Tongue (tissue), 2 donors: Measurements from ENCODE around the gene GINS2. TPM values are rescaled to one million over a fixed set of nuclear protein-coding genes. Genes with fewer than 3 reads are reported as not detected.

Experiments used
- DNase-seq: peaks from one replicate; pipeline ENCODE4 v3.0.0-alpha.2; 2015
- total RNA-seq: library from RNA; depleted of rRNA; stranded (reverse); fragments of >200 nt; gene quantifications from one replicate; pipeline ENCODE4 v1.2.3, GENCODE V29; 2014

GINS2 gene
- total RNA-seq, 1 donor from 2014 or later, result 4.6 TPM

DNA sequence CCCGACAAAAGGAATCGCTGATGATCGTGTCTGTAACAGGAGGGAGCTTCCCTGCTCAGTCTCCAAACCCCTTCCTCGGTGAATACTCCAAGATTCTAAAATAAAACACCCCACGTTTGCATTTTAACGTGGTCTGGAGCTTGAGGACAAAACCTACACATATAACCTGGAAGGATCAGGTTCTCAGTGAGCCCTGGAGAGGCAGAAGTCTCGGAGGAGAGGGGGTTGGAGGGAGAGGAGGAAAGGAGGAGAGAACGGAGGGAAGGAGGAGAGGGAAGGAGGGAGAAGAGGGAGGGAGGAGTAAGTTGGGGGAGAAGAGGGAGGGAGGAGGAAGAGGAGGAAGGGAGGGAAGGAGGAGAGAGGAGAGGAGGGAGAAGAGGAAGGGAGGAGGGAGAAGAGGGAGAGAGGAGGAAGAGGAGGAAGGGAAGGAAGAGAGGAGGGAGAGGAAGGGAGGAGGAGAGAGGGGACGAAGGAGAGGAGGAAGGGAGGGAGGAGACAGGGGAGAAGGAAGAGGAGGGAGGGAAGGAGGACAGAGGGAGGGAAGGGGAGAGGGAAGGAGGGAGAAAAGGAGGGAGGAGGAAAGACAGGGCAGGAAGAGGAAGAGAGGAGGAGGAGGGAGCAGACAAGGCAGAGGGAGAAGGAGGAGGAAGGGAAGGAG is 27.4 kb upstream of the GINS2 start:
- DNase-seq, result no peak

DNA sequence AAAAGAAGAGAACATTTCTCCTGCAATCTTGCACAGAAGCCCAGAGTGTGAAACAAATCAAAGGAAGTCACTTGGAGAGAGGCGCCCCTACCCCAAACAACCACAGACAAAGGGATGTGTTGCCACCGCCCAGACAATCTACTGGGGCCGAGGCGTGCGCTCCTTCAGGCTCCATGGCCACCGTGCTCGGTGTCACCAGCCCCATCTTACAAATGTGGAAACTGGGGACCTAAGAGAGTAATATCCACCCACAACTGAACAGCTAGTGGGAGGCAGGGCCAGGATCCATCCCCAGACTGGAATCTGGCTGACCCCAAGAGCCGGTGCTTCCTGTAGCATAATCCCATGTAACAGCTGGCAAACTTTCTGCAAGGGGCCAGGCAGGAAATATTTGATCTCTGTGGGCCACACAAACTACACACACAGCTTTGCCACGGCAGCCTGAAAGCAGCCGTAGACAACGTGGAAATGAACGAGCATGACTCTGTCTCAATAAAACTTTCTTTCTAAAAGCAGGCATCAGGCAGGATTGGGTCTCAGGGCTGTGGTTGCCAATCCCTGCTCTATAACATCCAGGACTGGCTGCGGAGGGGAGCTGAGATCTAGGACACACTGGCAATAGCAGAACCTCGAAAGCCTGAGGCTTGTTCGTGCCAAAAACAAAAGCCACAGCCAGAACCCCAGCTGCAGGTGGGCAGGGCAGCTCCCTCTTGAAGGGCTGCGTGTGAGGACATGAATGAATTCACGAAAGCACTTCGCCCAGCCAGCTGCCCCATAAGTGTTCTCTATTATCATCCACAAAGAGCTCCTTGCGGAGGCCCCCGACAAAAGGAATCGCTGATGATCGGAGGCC is 26.6 kb upstream of the GINS2 start:
- peak; percentile 87 for DNase-seq

DNA sequence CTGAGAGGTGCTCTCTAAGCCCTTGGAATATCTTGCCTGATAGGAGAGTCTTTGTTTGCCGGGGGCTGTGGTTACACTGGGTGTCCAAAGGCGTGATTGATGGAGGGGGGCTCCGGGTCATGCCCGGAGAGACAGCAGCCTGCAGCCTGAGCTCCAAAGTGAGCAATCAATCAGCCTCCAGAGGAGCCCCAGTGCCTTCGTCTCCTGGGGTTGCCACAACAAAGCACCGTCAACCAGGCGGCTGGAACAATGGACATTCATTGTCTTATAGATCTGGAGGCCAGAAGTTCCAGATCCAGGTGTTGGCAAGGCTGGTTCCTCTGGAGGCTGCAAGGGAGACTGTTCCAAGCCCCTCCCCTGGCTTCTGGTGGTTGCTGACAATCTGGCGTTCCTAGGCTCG is 24.0 kb upstream of the GINS2 start:
- DNase-seq, result no peak

DNA sequence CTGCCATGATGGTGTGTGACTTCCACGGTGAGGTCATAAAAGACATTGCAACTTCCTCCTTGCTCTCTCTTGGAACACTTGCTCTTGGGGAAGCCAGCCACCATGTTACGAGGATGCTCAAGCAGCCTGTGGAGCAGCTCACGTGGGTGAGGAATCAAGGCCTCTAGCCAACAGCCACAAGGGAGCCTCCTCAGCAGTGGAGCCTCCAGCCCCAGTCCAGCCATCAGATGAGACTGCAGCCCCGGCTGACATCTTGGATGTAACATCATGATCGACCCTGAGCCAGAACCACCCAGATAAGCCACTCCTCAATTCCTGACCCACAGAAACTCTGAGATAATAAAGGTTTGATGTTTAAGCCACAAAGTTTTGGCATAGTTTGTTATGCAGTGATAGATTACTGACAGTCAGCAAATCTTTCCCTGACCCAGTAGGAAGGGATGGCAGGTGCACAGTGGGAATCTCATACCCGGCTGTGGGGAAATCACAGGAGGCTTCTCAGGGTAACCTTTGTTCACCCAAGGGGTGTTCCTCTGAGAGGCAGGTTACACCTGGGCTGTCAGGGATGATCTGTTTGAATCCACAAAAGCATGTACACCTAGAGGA is 23.3 kb upstream of the GINS2 start:
- DNase-seq, result no peak

DNA sequence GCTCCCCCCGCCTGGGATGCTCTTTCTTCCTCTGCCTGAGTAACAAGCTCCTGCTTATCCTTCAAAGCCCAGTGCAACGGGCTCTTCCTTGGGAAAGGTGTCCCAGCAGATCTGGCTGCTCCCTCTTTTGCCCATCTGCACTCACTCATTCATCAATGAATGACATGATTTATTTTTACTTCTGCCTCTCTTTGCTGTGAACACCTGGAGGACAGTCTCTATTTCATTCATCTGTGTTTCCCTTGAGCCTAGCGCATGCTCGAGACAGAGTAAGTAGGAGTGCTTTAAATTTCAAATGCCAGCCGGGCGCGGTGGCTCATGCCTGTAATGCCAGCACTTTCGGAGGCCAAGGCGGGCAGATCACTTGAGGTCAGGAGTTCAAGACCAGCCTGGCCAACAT is 22.0 kb upstream of the GINS2 start:
- DNase-seq, result no peak

DNA sequence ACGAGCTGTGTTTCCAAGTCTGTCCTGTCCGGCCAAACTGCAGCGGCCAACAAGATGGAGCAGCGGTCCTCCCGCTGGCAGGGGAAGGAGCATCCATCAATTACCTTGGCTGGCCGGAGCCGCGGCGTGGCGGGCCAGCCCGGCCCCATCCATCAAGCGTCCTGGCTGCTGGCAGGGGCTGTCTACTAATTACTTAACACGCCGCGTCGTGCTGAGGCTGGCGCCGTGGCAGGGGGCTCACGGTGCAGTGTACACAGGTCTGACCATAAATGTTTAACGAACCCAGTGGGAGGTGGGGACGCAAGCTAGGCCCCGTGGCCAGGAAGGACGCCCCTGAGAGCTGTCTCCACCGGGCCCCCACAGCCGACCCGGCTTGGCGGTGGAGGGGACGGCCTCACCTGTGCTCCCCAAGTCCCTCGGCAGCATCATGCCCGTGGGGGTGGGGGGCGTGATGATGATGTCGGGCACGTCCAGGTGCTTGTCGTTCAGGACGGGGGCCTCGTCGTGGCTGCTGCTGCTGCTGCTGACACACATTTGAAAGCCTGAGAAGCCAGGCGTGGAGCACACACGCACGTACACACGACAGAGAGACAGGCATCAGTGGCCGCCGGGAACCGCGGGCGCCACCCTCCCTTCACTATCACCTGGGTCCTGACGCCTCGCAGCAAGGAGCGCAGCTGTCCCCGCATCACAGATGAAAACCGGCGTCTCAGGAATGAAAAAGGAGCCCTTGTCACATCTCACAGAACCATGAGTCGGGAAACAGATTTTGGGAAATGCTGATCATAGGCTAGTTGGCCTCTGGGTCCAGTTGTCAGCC is 21.2 kb upstream of the GINS2 start:
- DNase-seq, result no peak

DNA sequence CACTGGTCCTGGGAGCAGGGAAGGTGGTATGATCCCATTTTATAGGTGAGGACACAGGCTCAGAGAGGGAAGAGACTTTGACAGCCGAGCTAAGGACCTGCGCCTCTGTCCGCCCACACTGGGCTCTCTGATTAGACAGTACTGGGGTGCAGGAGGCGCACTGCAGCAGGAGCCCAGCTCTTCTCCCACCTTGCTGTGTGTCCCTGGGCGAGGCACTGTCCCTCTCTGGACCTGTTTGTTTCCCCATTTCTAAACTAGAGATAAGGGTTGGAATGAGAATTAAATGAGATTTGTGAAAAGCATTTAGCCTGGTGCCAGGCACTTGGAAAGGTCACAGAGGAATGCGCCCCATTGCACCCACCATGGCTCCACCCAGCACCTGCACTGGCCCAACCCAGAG is 19.6 kb upstream of the GINS2 start:
- no peak for DNase-seq

DNA sequence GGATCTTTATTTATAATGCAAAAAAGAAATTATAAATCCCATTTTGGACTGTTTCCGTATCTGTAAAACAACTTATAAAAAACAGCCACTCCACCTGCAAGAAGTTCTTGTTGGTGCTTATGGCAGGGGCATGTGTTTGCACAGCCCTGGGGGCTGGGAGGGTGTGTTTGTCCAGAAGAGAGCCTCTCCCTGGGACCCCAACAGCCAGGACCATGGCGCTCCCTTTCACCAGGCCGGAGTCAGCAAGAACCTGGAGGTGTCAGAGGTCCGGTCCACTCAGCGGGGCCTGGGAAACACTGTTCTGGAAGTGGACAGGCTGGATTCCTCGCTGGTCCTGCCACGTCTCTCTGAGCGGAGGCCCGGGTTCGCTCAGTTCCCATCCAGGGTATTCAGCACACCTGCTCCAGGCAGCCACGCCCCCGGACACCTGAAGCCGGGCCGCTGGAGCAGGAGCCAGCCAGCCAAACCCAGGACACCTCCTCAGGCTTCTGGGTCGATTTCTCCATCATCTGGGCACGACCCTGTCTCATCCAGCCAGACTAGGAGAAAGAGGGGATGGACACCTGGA is 18.9 kb upstream of the GINS2 start:
- no peak for DNase-seq

DNA sequence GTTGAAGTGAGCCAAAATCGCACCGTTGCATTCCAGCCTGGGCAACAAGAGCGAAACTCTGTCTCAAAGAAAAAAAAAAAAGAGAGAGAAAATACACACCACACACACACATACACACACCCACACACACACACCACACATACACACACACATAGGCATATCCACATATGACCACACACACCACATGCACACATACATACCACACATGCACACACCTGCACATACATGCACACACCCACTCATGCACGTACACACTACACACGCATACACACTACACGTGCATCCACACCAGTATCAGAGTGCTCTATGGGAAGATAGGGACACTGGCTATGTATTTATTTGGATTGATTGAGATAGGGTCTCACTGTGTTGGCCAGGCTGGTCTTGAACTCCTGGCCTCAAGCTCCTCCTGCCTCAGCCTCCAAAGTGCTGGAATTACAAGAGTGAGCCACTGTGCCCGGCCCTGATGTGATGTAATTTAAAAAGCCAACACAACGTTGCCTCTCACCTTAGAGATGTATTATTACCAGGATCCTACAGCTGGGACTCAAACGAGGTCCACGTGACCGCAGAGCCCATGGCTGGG is 17.8 kb upstream of the GINS2 start:
- DNase-seq, result no peak

DNA sequence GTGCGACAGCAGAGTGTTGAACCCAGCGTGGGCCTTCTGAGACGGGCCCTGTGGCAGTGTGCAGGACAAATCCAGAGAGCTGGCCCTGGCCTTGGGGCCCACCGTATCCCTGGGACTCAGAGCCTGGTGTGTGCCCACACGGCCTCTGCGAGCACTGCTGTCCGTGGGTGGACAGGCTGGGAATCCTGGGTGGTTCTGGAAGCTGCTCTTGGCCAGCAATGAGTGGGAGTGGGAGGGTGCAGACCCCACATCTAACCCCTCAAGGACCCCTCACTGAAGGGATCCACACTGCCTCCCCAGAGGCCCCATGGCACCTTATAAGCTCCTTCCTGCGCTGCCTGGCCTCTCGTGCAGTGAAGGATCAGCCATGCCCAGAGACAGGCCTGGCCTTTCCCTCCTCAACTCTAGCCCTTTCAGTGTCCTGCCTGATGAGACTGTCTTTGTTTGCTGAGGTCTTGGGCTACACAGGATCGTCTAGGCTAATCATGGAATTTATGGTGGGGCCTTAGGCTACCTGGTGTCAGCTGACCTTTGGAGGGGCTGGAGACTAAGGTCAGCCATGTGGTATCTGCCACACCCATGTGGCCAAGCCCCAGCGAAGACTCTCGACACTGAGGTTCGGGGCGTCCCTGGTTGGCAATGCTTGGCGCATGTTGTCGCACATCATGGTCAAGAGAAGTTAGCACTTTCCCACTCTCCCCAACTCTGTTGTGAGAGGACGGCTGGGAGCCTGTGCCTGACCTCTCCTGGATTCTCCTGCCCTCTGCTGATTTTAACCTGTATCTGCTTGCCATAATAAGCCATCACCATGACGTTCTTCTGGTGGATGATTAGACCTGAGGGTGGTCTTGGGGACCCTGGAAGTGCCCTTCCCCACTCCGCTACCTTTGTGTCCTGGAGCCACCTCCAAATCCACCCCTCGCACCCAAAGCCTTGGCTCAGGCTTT is 16.4 kb upstream of the GINS2 start:
- no peak for DNase-seq

DNA sequence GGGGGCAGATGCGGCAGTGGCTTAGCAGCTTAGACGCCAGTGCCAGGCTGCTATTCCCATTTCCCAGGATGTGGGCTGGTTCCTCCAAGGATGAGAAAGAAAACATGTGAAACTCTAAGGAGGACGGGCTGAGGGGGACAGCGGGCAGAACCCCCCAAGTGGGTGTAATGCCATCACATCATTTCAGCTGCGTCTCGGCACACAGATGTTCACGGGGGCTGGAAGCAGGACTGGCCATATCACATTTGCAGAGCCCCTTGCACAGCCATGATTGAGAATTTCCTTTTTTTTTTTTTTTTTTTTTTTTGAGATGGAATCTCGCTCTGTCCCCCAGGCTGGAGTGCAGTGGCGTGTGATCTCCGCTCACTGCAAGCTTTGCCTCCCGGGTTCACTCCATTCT is 15.3 kb upstream of the GINS2 start:
- DNase-seq, result no peak

DNA sequence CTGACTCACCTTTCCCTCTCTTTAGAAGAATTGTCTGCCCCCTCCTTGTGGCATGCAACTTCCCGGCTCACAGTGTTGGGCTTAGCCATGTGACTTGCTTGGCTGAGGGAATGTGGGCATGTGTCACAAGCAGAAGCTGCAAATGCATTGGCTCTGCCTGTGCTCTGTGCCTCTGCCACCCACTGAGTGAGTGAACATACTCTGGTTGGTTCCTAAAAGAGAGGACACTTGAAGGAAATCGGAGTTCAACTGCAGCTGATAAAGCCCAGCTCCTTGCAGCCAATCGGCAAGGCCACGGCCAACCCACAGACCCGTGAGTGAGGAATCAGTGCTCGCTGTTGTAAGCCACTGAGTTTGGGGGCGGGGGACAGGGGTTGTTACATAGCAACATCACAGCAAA is 10.9 kb upstream of the GINS2 start:
- no peak for DNase-seq

DNA sequence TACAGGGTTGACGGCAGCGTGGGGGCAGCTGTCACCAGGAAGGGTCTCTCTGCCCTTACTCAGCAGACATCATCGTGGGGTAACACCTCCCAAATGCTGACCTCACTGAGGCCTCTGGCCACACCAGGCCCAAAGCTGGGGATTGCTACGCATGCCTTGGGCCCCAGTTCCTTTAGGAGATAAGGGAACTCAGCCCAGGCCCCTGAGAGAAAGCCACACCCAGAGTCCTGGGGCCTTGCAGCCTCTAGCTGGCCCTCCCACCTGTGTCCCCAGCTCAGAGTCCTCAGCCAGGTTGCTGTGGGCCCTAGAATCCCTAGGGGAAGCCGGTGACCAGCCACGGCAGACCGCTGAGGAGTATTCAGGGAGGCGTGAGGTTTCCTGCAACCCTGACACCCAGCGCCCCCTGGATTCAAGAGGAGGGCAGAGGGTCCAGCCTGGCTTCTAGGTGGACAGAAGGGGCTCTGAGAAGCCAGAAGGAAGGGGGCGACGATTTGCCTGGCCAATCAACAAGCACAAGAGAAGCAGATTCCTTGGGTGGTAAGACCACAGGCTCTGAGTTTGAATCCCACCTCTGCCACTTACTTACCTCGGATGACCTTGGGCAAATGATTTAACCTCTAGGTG is 10.3 kb upstream of the GINS2 start:
- DNase-seq, result no peak

DNA sequence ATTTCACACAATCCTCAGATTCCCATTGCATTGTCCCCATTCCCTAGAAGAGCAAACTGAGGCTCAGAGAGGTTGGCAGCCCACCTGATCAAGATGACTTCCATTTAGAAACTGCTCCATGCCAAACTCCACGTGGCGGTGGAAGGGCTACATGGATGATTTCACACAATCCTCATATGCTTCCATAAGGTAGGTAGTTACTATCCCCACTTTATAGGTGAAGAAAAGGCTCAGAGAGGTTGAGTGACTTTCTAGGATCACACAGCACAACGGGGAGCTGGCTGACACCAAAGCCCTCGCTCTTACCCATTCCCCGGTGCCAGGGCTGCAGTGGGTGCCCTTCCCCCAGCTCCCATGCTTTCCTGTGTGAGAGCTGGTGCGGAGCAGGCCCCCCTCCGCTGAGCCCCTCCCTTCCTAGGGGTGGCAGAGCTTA is 9.7 kb upstream of the GINS2 start:
- DNase-seq, result no peak

DNA sequence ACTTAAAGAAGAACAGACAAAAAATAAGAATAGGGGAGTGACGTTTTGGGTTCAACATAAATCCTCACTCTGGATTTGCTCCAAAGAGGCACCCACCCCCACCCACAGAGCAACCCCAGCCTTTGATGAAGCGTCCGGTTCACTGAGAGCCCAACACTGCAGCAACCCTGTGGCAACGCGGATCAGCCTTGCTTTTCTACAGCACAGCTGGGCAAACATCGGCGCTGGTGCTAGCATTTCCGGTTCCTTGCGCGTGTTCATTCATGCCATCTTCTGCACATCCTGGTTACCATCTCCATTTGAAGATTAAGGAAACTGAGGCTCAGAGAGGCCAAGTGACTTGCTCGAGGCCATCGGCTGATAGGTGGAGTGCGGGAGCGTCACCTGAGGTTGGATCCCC is 8.7 kb upstream of the GINS2 start:
- peak; percentile 66 for DNase-seq

DNA sequence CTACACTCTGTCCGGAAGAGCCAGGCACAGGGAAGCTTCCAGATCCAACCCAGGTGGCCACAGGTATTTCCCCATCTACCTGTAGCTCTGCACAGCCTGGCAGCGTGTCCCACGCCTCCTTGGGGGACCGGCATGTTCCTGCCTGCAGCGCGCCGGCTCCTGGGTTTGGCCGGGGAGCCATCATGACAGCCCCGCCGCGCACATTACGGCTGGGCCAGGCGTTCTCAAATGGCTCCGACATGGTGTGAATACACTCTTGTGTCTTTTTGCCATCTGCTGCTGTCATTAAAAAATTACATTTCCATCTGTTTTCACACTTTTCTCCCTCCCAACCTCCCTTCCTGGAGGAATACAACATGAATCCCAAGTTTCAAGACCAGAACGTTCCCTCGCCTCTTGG is 8.0 kb upstream of the GINS2 start:
- DNase-seq, result peak; percentile 75

DNA sequence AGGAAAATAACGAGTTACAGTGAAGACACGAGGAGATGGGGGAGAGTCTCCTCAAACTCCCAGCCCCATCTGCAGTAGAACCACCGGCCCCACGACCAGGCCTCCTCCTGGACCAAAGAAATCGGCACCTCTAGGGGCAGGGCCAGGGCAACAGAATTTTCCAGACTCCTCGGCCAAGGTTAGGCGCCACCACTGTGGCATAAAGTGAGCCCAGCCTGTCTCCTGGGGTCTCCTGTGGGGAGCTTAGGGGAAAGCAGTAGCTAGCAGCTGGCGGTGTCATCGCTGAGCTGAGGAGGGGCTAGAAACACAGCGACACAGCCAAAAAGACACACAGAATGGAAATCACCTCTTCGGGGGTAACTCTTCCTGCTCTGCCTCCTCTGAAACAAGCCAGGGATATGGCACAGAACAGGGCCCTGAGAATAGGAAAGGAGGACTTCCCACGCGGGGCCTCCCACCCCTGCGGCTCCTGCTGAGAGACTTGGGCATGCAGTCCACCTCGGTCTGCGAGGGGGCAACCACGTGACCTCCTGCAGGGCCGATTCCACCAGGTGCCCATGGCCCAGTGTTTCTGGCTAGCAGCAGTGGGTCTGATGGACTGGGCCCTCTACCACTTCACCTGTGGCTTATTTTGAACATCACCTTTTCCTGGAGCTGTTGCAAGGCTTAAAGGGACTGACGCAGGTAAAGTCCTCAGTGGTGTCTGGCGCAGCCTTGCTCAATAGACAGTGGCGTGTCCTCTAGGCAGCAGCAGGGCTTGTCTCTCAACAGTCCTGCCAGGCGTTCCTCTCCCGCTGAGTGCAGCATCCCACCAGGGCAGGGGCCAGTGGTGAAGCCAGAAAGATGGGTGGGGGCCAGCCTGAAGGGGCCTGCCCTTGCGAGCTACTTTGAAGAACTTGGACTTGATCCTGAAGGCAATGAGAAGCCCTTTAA is 6.7 kb upstream of the GINS2 start:
- no peak for DNase-seq

DNA sequence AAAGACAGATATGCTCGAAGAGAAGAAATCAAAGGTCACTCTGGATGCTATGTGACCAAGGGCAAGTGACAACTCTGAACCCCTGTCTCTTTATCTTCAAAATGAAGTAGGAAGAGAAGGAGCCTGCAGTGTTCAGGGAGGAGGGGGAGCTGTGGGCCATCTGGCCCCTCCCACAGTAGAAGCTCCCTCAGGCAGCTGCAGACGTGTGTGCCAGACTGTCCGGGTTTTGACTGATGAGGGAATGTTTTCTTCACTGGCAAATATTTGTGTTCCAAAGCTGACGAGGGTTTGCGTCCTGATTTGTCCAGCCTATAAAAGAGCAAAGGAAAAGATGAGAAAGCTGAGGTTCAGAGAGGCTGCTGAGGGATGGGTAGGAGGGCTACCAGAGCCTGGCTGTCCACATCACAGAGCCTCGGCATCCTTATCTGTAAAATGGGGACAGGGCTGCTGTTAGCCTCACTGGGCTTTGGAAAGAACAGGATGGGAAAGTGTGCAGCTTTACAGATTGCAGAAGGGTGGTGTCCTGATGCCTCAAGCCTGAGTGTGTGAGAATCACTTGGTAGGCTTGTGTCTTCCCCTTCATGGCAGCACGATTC is 1.8 kb upstream of the GINS2 start:
- DNase-seq, result peak; percentile 79

DNA sequence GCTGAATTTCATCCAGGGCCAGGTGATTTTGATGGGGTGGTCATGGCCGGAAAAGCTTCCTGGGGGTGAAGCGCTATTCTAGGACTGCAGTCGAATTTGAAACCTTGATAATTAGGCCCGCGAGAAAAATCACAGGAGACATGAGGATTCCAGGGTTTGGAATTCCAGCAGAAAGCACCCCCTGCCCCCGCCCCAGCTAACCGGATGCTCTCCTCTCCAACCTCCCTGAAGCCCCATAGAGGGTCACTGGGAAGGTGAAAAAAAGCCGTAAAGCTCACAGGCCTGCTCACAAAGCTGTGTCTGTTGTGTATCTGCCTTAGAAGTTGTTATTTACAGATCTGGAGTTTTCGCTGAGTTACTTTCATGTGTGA is 1.2 kb upstream of the GINS2 start:
- DNase-seq, result no peak
